Measurements from ENCODE around the gene SLC35F1.

The SLC35F1 gene

DNA sequence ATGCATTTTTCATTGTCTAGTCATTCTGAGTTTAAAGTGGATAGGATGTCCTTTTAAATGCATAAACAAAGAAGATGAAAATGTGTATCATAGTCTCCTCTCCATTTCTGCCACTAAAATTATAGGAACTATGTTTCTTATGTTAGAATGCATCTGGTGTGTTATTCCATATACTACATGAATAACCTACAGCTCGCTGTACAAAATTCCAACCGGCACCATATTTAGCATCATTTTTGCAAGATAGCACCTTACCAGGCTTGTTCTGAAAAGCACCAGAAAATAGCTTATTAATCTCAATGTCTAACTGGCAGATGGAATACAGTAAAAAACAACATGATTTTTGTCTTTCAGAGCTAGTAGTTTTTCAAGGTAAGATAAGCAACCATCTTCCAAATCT lies 241.5 kb downstream of the SLC35F1 start:
- no peak for DNase-seq (ENCODE audit: low read depth)
- H3K4me3 ChIP-seq (ENCODE audit: low read length): no peak overlapping the region
- TF ChIP-seq CTCF (conservative IDR thresholded peaks at IDR 0.05; ENCODE audit: low read length): no peak

DNA sequence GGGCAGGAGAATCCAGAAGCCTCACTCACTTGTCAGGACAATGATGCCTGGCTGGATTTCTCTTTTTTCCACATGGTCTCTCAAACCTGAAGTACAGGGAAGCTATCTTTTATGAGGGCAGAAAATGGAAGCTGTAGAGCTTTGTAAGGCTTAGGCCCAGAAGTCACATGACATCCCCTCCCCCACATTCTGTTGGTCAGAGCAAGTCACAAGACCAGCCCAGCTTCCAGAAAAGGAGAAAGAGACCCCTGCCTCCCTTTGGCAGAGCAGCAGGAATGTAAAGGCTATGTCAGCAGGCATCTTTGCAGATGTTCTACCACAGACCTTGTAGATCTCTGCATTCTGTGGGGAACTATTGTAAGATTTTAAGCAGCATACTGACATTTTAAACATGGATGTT lies 245.5 kb downstream of the SLC35F1 start:
- TF ChIP-seq CTCF (conservative IDR thresholded peaks at IDR 0.05; ENCODE audit: low read length): no peak
- H3K4me3 ChIP-seq (ENCODE audit: low read length): no peak overlapping the region
- no peak for DNase-seq (ENCODE audit: low read depth)

- TF ChIP-seq CTCF (conservative IDR thresholded peaks at IDR 0.05; ENCODE audit: low read length): no peak
- no peak for DNase-seq (ENCODE audit: low read depth)
- no peak overlapping the region for H3K4me3 ChIP-seq (ENCODE audit: low read length)
Measured at GRCh38 chr6:118161343-118161742, 254.3 kb downstream of the SLC35F1 start.

- no peak overlapping the region for H3K4me3 ChIP-seq (ENCODE audit: low read length)
- TF ChIP-seq CTCF (conservative IDR thresholded peaks at IDR 0.05; ENCODE audit: low read length): no peak
- no peak for DNase-seq (ENCODE audit: low read depth)
Measured at GRCh38 chr6:118163542-118163941, 256.5 kb downstream of the SLC35F1 start.

GRCh38 chr6:118165500-118165899 lies 258.4 kb downstream of the SLC35F1 start:
- TF ChIP-seq CTCF (conservative IDR thresholded peaks at IDR 0.05; ENCODE audit: low read length): no peak
- no peak overlapping the region for H3K4me3 ChIP-seq (ENCODE audit: low read length)
- DNase-seq (ENCODE audit: low read depth): no peak

GRCh38 chr6:118168421-118168820 lies 261.4 kb downstream of the SLC35F1 start:
- TF ChIP-seq CTCF (conservative IDR thresholded peaks at IDR 0.05; ENCODE audit: low read length): no peak
- DNase-seq (ENCODE audit: low read depth): no peak

DNA sequence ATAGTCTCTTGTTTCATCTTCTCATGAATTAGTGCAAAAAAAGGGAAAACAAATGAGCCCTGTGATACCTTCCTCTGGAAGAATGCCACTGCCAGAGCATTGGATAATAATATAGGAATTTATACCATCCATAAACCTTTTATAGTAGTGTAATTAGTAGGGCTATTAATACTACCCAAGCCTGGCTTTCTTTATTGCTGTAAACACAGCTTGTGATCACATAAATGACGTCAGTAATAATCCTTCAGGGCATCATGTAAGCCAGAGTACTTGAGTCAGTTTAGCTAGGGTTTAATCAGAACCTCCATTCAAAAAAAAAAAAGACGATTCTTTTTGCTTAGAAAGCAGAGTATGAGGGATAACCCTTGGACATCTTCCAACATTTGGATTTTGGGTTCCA lies 264.8 kb downstream of the SLC35F1 start:
- H3K4me3 ChIP-seq (ENCODE audit: low read length): no peak overlapping the region
- DNase-seq (ENCODE audit: low read depth): no peak
- no peak for TF ChIP-seq CTCF (conservative IDR thresholded peaks at IDR 0.05; ENCODE audit: low read length)

More at GRCh38 chr6:118168421-118168820, 261.4 kb downstream of the SLC35F1 start:
- no peak overlapping the region for H3K4me3 ChIP-seq (ENCODE audit: low read length)

Measured in AG10803 (cell line).